ENCODE data around the gene BCL2L2.

GRCh38 chr14:23297611-23298277 lies 8.9 kb upstream of the BCL2L2 start:
- no peak for TF ChIP-seq POLR2AphosphoS5 (IDR thresholded peaks at IDR 0.05)
- TF ChIP-seq, protein P1, sequence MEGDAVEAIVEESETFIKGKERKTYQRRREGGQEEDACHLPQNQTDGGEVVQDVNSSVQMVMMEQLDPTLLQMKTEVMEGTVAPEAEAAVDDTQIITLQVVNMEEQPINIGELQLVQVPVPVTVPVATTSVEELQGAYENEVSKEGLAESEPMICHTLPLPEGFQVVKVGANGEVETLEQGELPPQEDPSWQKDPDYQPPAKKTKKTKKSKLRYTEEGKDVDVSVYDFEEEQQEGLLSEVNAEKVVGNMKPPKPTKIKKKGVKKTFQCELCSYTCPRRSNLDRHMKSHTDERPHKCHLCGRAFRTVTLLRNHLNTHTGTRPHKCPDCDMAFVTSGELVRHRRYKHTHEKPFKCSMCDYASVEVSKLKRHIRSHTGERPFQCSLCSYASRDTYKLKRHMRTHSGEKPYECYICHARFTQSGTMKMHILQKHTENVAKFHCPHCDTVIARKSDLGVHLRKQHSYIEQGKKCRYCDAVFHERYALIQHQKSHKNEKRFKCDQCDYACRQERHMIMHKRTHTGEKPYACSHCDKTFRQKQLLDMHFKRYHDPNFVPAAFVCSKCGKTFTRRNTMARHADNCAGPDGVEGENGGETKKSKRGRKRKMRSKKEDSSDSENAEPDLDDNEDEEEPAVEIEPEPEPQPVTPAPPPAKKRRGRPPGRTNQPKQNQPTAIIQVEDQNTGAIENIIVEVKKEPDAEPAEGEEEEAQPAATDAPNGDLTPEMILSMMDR (IDR thresholded peaks at IDR 0.05) = no peak
- TF ChIP-seq POLR2A (IDR thresholded peaks at IDR 0.05) = no peak
- TF ChIP-seq EP300 (IDR thresholded peaks at IDR 0.05) = no peak
